HG02763 (cell line): ENCODE measurements around the gene PHACTR3.

ENCODE experiments used
- ATAC-seq: cut with Tn5 transposase; IDR thresholded peaks from one replicate; pipeline ENCODE4 v1.9.1; 2021; ENCODE audit warnings: mild to moderate bottlenecking, moderate library complexity; ENCODE audit not compliant: unreplicated experiment

The PHACTR3 gene

DNA sequence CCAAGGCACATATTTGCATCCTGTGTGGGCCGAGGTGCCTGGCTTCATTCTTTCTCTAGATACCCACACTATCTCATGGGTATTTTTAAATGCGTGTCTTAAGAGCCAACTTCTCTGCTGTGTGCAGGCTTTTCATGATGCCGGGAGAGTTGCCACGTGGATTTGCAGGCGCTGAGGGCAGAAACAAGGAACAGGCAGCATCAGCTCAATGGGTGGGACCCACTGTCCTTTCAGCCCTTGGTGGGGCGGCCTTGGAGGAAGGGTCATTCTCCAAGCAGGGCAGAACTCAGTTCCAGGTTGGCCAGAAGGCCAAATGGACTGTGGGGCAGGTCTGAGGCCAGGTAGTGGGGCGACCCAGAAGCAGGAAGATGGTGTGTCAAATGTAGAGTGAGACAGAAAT lies 84.7 kb downstream of the PHACTR3 start:
- no peak for ATAC-seq

- no peak for ATAC-seq
Observed at GRCh38 chr20:59690101-59690500, 85.8 kb downstream of the PHACTR3 start.

- no peak for ATAC-seq
Observed at GRCh38 chr20:59690976-59691375, 86.6 kb downstream of the PHACTR3 start.

DNA sequence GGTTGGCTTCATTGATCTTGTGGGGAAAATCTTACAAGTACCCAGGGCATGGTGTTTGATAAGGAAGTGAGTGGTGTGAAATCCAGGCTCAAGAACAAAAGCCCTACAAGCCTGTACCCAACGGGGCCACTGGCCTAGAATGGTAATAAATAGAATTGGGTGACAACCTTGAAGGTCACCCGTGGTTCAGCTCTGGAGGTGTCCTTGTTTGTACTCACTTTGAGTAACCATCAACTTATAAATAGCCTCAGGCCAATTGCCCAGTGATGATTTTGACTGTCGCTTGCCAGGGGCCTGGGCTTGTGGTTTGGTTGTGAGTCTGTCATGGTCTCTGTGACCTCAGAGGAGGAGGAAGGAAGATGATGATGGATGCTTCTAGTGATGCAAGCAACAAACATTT lies 87.8 kb downstream of the PHACTR3 start:
- ATAC-seq, result no peak

- ATAC-seq, result no peak
Observed at GRCh38 chr20:59693587-59693986, 89.2 kb downstream of the PHACTR3 start.

- no peak for ATAC-seq
Observed at GRCh38 chr20:59696476-59696875, 92.1 kb downstream of the PHACTR3 start.

GRCh38 chr20:59697068-59697467 lies 92.7 kb downstream of the PHACTR3 start:
- no peak for ATAC-seq

DNA sequence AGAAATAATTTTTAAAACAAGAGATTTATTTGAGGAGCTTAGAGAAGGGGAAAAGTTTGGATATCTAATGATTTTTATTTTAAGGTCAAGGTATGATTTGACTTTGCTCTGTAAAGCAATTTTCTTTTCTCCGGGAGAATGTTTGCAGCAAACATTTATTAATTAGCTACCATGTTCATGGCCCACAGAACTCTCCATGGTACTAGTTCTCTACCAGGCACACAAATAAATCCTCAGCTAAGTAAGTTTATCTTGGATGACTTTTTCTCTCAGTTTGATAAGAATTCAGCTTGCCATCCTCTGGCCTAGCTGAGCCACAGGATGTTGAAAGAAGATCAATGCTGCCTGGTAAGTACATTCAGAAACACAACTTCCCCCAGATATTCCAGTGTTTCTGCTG lies 94.3 kb downstream of the PHACTR3 start:
- no peak for ATAC-seq

DNA sequence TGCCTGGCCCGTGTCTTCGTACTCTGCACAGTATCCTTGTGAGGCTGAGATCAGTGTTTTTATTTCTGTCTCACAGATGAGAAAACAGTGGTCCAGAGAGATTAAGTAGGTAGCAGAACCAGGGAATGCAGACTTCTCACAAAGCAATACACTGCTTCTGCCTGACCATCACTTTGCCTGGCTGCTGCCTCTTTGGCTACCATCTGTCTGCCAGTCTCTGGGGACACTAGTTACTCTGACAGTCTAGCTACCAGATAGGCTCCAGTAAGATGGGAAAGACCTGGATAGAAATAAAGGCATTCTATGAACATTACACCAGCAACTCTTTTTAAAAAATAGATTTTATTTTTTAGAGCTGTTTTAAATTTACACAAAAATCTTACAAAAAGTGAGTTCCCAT lies 96.9 kb downstream of the PHACTR3 start:
- ATAC-seq, result no peak

DNA sequence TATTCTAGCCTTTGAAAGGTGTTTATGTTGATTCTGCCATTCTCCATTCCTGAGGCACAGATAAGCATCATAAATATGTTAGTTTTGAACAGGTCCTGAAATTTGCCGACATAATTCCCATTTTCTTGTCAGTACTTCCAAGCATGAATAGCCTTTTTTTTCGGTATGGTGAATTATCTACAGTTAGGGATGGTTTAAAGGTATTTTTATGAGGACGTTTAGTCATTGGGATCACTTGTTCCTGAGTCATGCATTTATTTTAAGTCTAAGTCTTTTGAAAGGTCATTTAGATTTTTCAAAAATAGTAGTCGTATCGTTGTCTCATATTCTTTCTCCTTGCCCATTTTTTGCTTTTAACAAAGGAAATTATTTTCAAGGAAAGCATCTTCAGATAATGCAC lies 98.7 kb downstream of the PHACTR3 start:
- no peak for ATAC-seq

- no peak for ATAC-seq
Observed at GRCh38 chr20:59705651-59706399, 101.5 kb downstream of the PHACTR3 start.

DNA sequence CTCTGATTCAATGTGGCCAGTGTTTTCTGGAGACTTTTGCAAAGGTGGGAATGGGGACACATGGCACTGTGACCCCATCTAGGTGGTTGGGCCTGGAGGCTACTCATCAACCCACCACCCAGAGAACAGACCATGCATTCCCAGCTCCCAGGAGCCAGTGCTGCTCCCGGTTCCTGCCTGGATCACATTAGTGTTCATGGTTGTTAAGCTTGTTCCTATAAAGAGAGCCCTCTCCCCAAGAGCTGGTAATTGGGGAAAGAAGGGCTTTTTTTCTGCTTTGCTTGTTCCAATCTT lies 102.0 kb downstream of the PHACTR3 start:
- no peak for ATAC-seq

DNA sequence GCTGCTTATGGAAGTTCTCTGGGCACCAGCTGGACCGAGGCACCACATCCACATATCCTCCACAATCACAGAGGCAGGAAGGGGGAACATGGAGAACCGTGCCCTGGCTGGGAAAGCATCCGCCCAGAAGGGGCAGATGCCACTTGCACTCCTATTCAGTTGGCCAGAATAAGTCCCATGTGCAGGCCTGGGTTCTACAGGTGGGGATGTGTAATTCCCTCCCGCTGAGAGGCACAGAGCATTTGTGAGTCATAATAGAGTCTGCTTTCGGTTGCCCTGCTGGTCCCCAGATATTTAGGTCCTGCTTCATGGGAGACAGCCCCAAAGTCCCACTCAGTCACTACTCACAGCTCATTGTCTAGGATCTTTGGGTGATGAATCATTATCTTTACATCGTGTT lies 104.0 kb downstream of the PHACTR3 start:
- no peak for ATAC-seq

DNA sequence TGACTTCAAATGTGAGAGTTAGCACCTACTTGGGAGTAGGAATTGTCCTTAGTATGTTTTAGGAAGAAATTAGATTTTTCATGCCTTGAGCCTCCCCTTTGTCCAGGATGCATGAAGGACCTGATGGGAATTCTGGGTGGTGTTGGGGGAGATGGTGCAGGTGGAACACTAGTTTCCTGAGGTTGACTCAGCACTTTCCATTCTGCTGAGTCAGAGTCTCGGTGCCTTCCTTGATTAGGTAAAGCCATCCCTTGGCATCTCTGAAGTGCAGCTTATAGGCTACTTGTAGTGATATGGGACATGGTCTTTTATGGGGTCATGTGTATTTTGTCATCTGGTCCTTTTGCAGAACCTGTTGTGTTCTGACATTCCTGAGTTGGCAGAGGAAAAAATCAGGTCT lies 105.3 kb downstream of the PHACTR3 start:
- ATAC-seq, result no peak

DNA sequence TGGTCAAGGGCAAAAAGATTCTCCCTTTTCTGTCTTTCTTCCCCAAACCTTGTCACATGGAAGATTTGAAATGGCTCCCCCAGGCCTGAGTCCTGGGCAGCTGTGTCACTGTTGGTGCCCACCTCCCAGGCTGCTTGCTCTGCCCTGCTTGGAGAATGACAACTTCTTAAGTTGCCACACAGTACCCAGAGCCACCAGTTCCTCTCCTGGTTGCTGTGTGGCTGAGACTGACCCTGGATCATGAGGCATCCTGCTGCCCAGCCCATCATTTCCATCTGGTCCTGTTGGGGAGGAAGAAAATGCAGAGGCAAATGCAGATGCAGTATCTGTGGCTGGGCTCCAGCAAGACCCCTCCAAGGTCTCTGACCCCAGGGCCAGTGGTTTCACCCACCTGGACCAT lies 113.7 kb downstream of the PHACTR3 start:
- no peak for ATAC-seq

- no peak for ATAC-seq
Observed at GRCh38 chr20:59718751-59719150, 114.4 kb downstream of the PHACTR3 start.

DNA sequence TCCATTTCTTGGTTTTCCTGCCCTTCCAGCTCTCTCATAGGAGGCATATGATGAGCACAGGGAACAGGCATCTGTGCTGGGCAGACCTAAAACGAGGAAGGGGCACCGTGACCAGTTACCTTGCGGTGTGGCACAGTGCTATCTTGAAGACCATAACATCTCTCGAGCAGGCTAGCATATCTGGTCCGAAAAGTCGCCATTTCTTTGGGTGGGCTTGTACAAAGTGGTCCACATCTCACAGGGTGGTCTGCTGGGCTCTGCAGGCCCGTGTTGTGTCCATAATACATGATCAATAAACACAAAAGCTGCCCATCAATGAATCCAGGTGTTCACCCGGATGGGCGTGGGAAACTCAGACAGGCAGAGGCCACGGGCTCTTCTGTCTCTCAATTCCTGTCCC lies 115.7 kb downstream of the PHACTR3 start:
- no peak for ATAC-seq

GRCh38 chr20:59721386-59721785 lies 117.0 kb downstream of the PHACTR3 start:
- ATAC-seq, result no peak

DNA sequence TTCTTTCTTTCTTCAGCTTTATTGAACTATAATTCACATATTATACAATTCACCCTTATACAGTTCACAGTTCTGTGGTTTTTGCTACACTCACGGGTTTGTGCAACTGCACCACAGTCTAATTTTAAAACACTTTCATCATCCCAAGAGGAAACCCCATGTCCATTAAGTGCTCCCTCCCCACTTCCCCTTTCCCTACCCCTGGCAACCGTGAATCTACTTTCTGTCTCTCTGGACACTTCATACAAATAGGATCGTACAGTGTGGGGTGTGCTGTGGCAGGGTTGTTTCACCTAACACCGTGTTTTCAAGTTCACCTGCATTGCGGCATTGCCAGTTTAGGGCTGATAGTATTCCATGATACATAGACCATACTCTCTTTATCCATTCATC lies 118.8 kb downstream of the PHACTR3 start:
- ATAC-seq, result no peak

DNA sequence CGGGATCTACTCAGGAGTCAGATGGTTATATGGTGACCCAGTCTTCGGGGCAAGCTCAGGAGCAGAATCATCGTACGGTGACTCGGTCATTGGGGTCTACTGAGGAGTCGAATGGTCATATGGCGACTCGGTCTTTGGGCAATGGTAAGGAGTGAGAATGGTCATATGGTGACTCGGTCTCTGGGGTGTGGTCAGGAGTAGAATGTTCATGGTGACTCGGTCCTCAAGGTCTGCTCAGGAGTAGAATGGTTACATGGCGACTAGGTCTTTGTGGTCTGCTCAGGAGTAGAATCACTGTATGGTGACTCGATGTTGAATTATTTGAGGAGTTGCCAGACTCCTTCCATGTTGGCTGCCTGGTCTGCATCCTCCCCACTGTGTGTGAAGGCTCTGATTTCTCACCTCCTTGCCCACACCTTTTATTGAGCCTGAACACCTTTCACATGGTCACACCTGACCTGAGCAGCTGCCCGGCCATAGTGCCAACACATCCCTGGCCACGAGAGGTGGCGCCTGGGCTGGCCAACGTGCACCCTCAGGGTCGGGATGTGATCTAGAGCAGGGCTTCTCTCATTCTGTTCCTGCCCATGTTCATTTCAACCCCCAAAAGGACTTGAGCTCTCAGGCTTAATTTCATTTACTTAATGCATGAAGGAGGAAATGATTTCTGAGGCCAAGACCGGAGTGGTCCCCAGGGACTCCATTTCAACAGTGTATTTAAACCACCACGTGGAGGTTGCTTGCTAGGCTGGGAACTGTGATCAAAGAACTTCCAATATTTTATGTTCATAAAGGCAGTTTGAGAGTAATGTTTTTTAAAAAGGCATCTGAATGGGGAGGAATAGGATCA lies 119.5 kb downstream of the PHACTR3 start:
- no peak for ATAC-seq

DNA sequence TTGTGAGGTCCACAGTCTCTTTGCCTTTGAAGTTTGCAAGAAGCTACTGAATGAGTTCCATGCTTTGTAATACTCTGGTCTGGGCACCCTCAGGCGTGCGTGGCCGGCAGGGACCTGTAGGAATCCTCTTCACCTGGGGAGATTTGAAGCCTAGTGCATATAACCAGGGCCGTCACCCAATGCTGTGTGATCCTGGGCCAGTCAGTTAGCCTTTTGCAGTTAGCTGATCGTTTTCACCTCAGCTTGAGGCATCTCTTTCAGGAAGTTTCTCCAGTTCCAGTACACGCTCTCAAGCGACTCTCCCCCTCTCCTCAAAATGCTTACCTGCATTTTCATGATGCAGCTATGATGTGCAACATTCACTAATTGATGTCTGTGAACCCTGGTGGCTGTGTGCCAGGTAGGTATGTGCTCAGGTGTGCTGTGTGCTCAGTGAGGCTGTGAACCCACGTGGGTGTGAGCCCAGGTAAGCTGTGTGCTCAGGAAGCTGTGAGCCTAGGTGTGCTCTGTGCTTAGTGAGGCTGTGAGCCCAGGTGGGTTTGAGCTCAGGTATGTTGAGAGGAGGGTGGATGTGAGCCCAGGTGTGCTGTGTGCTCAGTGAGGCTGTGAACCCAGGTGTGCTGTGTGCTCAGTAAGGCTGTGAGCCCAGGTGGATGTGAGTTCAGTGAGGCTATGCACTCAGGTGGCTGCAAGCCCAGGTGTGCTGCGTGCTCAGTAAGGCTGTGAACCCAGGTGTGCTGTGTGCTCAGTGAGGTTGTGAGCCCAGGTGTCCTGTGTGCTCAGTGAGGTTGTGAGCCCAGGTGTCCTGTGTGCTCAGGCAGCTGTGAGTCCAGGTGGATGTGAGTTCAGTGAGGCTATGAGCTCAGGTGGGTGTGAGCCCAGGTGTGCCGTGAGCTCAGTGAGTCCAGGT lies 120.4 kb downstream of the PHACTR3 start:
- no peak for ATAC-seq
